Large intestine (tissue), 3 donors: ENCODE data around the gene GRAPL. TPM values are rescaled to one million over a fixed set of nuclear protein-coding genes. Genes with fewer than 3 reads are reported as not detected.
"Not testable (repeated sequence)": the region's sequence is repeated elsewhere in the genome, so short reads cannot be mapped to it uniquely, and the experiment has no call there.

Source experiments
- DNase-seq, 2 donors: peaks; one replicate each; pipeline versions ENCODE4 v3.0.0 to v3.0.0-alpha.2; 2013
- H3K27ac ChIP-seq: one replicate; pipeline ENCODE4 v1.5.1; 2013; ENCODE audit warnings: low read length
- H3K27me3 ChIP-seq: 2 replicates; pipeline ENCODE4 v1.6.1; 2013; ENCODE audit warnings: low read length; ENCODE audit not compliant: control insufficient read depth, insufficient read depth
- H3K36me3 ChIP-seq: 2 replicates; pipeline ENCODE4 v1.6.1; 2013; ENCODE audit warnings: low read length; ENCODE audit not compliant: control insufficient read depth, insufficient read depth
- H3K4me1 ChIP-seq: one replicate; pipeline ENCODE4 v1.6.1; 2013; ENCODE audit warnings: low read length; ENCODE audit not compliant: control insufficient read depth, insufficient read depth
- H3K4me3 ChIP-seq: one replicate; pipeline ENCODE4 v1.5.1; 2013; ENCODE audit warnings: low read length
- H3K9me3 ChIP-seq: one replicate; pipeline ENCODE4 v1.6.1; 2013; ENCODE audit warnings: mild to moderate bottlenecking, low read depth, low read length, moderate library complexity; ENCODE audit not compliant: control insufficient read depth
- WGBS: methylation state at CpG from one replicate; pipeline ENCODE4 v1.1.5; 2013; ENCODE audit warnings: low lambda C conversion rate; ENCODE audit not compliant: insufficient coverage; 5-methylcytosine and 5-hydroxymethylcytosine counted together
- polyA plus RNA-seq: library from polyadenylated mRNA; unstranded; fragments of 120-200 nt; gene quantifications from one replicate; pipeline ENCODE4 v1.2.1, GENCODE V29; 2013

GRAPL gene
- polyA plus RNA-seq, 1 donor: 3.4 TPM

DNA sequence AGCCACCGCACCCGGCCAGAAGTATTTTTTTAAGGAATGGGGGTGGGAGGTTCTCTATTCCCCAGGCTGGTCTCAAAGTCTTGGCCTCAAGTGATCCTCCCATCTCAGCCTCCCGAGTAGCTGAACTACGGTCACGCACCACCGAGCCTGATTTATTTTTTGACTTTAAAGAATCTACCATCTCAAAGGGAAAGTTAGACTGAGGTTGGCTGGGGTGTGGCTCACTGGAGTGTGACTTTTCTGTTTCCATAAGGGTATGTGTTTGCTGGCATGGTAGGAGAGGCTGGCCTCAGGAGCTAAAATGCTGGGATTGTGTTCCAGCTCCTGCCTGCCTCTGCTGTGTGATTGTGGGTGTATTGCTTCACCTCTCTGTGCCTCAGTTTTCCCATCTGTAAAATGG is 10.6 kb downstream of the GRAPL start:
- H3K36me3 ChIP-seq, H3K9me3 ChIP-seq, H3K27ac ChIP-seq, DNase-seq, H3K4me3 ChIP-seq, H3K4me1 ChIP-seq, H3K27me3 ChIP-seq: not testable (repeated sequence)
- no CpG with 5 or more reads among the region's 6 CpGs for WGBS

DNA sequence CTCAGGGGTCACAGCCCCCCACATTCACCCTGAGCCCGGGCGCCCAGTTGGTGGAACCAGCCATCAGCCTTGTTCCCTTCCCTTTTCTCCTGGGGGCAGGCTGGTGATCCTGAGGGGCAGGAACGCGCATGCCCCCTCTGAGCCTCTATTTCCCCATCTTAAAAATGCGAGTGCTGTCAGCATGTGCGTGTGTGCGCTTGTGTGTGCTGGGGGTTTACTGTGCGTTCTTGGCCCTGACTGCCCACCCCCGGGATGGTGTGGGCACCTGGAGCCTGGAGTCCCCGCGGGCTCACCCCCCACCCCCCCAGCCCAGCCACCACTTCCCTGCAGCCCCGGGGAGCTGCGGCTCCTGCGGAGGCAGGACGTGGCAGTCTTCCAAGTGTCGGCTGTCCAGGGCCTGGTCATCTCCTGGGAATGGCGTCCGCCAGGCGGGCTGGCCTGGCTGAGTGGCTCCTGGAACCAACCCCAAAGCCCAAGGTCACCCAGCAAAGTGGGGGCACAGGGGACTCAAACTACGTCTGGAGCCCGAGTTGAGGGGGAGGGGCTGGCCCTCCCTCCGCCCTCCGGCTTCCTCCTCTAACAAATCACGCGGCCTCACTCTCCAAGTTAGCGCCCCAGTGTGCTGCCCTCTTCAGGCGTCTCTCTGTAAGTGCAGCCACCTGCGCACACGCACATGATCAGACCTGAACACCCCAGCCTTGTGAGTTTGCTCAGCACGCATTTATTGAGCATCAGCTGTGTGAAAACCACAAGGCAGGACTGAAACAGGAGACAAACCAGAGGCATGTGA is 14.2 kb downstream of the GRAPL start:
- H3K9me3 ChIP-seq, DNase-seq, H3K4me1 ChIP-seq, H3K27ac ChIP-seq, H3K4me3 ChIP-seq, H3K27me3 ChIP-seq, H3K36me3 ChIP-seq: not testable (repeated sequence)
- WGBS: no CpG with 5 or more reads among the region's 30 CpGs

DNA sequence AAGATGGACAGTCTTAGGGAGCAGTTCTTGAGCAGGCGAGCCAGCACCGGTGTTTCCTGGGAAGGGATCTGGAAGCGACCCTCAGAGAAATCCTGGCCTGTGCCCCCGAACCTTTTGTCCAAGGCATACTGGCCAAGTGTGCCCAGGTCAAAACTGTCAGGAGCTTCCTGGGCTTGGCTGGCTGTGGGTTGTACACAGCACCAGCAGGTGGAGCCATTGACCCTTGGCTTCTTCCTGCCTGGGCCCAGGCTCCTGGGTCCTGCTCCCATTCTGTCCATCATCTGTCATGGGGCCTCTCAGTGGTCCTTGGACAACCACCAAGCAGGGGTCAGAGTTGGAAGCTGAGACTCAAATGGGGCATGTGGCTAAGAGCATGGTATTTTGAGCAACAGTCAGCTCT is 15.0 kb downstream of the GRAPL start:
- H3K27ac ChIP-seq, DNase-seq, H3K9me3 ChIP-seq, H3K4me1 ChIP-seq, H3K27me3 ChIP-seq, H3K4me3 ChIP-seq, H3K36me3 ChIP-seq: not testable (repeated sequence)
- WGBS: no CpG with 5 or more reads among the region's 4 CpGs

DNA sequence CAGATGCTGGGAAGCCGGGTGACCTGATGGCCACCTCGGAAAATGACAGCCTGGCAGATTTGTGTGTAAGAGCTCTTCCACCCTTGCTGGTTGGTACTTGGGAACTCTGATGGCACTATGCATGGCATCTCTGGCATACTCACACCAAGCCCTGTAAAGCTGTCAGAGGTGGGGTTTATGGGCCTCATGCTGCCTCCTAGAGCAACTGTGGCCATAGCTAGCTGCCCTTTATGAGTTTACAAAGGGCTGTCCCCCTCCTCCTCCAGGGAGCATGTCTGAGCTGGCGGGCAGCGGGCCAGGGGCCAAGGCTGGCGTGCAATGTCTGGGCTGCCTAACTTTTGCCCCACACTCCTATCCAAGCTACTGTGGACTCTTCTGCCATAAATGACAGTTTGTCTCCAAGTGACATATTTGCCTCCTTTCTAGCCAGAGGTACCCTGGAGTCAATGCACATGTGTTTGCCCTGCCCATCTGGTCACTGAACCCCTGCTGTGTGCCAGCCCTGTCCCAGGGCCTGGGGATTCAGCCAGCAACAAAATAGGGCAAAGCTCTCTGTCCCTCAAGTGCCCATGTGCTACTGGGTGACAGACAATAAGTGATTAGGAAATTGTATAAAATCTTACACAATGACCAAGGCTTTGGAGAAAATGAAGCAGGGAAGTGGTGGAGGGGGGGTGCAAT is 15.8 kb downstream of the GRAPL start:
- not testable (repeated sequence) for H3K9me3 ChIP-seq, H3K4me3 ChIP-seq, H3K36me3 ChIP-seq, H3K27ac ChIP-seq, H3K4me1 ChIP-seq, DNase-seq, H3K27me3 ChIP-seq
- no CpG with 5 or more reads among the region's 5 CpGs for WGBS

DNA sequence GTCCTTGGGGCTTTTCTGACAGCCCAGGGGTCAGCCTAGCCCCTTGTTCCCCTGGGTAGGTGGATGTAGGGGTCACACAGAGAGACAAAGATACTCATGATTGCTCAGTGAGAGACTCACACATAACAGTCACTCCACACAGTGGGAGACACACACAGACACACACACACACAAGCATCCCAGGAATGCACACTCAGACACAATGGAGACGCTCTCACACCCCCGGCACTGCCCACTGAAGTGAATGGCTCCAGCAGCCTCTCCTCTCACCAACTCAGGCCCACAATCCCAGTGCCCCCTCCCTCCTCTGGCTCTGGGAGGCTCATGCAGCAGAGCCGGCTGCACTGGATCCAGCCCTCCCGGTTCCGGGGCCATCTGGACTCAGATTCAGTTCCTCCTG is 17.0 kb downstream of the GRAPL start:
- not testable (repeated sequence) for H3K27me3 ChIP-seq, H3K27ac ChIP-seq, H3K4me3 ChIP-seq, H3K4me1 ChIP-seq, DNase-seq, H3K9me3 ChIP-seq, H3K36me3 ChIP-seq
- WGBS: no CpG with 5 or more reads among the region's 5 CpGs

DNA sequence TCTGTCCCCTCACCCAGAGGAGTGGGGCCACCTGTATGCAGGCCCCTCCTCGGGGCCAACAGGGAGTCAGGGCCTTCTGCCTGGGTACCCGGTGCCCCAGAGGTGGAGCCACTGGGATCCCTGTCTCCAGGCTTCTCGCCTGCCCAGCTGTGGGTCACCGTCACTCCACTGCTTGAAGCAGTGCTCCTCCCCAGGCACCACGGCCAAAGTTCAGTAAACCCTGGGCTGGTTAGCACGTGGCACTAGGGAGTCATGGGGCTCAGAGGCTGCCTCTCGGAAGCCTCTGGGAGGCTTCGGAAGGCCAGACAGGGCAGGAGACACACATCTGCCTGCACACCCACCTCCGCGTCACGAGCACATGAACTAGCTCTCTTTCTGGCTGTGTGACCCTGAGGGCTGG is 18.1 kb downstream of the GRAPL start:
- H3K36me3 ChIP-seq, DNase-seq, H3K4me3 ChIP-seq, H3K27me3 ChIP-seq, H3K27ac ChIP-seq, H3K9me3 ChIP-seq, H3K4me1 ChIP-seq: not testable (repeated sequence)
- no CpG with 5 or more reads among the region's 11 CpGs for WGBS

DNA sequence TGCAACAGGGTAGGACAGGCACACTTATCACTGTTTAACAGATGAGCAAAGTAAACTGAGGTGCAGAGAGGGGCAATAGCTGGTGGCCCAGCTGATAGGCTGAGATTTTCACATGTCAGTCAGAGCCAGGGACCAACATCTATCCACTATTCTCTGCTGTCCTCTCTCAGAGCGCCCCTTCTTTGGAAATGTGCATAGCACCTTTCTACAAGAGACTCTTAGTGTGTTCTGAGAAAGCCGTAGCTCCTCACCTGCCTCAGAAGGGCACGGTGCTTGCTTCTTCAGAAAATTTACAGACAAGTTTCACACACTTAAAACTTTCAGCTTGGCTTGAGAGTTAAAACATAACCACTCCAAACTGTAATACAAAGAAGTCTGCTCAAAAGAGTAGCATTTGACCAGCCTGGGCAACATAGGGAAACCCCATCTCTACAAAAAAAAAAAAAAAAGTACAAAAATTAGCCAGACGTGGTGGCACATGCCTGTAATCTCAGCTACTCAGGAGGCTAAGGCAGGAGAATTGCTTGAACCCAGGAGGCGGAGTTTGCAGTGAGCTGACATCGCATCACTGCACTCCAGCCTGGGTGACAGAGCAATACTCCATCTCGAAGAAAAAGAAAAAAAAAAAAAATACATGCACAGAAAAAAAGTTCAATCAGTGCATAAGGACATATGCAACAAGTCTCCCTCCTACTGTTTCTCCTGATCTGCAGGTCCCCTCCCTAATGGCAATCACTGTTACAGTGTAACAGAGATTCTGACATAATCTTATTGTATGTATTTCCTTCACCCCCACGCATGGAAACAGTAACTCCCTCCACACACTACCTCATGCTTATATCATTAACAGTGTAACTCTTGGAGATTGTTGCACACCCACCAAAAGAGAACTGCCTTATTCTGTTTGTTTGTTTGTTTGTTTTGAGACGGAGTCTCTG is 23.6 kb downstream of the GRAPL start:
- not testable (repeated sequence) for H3K9me3 ChIP-seq, DNase-seq, H3K4me1 ChIP-seq, H3K4me3 ChIP-seq, H3K27me3 ChIP-seq, H3K27ac ChIP-seq, H3K36me3 ChIP-seq
- WGBS: no CpG with 5 or more reads among the region's 9 CpGs

DNA sequence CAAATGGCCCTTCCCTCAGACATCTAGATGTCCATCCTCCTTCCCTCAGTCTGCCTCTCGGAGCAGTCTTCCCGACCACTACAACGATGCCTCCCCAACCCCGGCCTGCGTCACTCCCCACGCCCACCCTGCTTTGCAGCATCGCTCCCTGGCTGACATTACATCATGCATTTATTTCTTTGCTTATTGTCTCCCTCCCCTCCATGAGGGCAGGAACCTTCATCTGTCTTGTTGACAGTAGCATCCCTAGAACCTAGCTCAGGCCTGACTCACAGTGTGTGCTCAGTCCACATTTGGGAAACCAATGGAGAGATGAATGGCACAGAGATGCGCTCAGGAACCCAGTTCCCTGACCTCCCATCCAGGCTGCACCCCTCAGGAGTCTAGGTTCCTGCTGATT is 30.2 kb downstream of the GRAPL start:
- DNase-seq, H3K4me3 ChIP-seq, H3K4me1 ChIP-seq, H3K27me3 ChIP-seq, H3K9me3 ChIP-seq, H3K27ac ChIP-seq, H3K36me3 ChIP-seq: not testable (repeated sequence)
- no CpG with 5 or more reads among the region's 8 CpGs for WGBS

DNA sequence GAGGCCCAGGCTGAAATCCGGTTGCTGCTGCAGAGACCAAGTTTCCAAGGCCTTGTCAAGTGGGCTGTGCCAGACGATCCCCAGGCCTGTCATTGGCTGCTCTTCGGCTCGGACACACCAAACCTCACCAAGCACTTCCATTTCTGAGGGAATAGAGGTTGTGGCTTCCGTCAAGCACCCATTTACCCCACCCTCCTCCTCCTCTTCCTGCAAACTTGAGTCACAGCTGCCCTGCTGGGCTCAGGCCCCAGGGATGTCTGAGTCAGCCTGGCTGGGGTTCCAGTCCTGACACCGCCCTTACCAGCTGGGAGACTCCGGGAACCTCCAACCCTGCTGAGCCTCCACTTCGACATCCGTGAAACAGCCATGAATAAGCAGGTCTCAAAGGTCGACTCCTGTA is 31.1 kb downstream of the GRAPL start:
- WGBS: no CpG with 5 or more reads among the region's 10 CpGs
- not testable (repeated sequence) for H3K4me1 ChIP-seq, H3K36me3 ChIP-seq, H3K27me3 ChIP-seq, H3K9me3 ChIP-seq, DNase-seq, H3K27ac ChIP-seq, H3K4me3 ChIP-seq

DNA sequence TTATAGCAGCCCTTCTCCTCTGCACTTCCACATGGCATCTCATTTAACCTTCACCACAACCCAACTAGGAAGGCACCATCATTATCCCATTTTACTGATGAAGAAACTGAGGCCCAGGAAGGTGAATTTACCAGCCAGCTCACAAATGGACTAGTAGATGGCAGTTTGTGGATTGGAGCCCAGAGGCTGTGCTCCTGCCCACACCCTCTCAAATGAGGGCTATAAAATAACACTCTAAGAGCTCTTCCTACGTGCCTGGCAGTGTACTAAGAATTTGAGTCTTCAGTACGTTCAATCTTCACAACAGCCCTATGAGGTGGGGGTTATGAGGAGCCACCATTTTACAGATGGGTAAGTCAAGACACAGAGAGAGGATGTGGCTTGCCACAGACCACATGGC is 31.5 kb downstream of the GRAPL start:
- not testable (repeated sequence) for H3K4me1 ChIP-seq, H3K27ac ChIP-seq, H3K27me3 ChIP-seq, DNase-seq, H3K9me3 ChIP-seq, H3K36me3 ChIP-seq, H3K4me3 ChIP-seq
- WGBS: no CpG with 5 or more reads among the region's 2 CpGs
